Liver (tissue), 9 donors: Measurements from ENCODE around the gene RASL12. TPM values are rescaled to one million over a fixed set of nuclear protein-coding genes. Genes with fewer than 3 reads are reported as not detected.

Experiments
- DNase-seq: peaks from one replicate; pipeline ENCODE4 v3.0.0-alpha.2; 2017; ENCODE audit warnings: low spot score
- H3K27ac ChIP-seq, 2 donors: one replicate each; pipeline ENCODE4 v1.7.0; 2013; ENCODE audit warnings: inconsistent platforms in 2 of 2, low read length in 2 of 2, control low read depth in 1 of 2, low read depth in 1 of 2, mild to moderate bottlenecking in 1 of 2
- H3K27me3 ChIP-seq, 4 donors: one replicate each; pipeline versions ENCODE4 v1.6.1 to v1.7.0; 2013; ENCODE audit warnings: low read length in 3 of 4, inconsistent platforms in 1 of 4, mild to moderate bottlenecking in 1 of 4, moderate library complexity in 1 of 4; ENCODE audit not compliant: control insufficient read depth in 4 of 4, insufficient read depth in 4 of 4
- H3K36me3 ChIP-seq, 4 donors: one replicate each; pipeline versions ENCODE4 v1.6.1 to v1.7.0; 2013; ENCODE audit warnings: low read length in 3 of 4, mild to moderate bottlenecking in 3 of 4, low read depth in 1 of 4, moderate library complexity in 1 of 4; ENCODE audit not compliant: control insufficient read depth in 4 of 4, insufficient read depth in 3 of 4
- H3K4me1 ChIP-seq, 4 donors: one replicate each; pipeline versions ENCODE4 v1.6.1 to v1.7.0; 2013; ENCODE audit warnings: low read length in 3 of 4, mild to moderate bottlenecking in 3 of 4, moderate library complexity in 1 of 4; ENCODE audit not compliant: control insufficient read depth in 4 of 4, insufficient read depth in 4 of 4
- H3K4me3 ChIP-seq, 3 donors: one replicate each; pipeline versions ENCODE4 v1.6.1 to v1.7.0; 2013; ENCODE audit warnings: low read length in 3 of 3, control low read depth in 1 of 3, low read depth in 1 of 3, mild to moderate bottlenecking in 1 of 3
- H3K9ac ChIP-seq, 2 donors: one replicate each; pipeline ENCODE4 v1.7.0; 2013; ENCODE audit warnings: low read length in 2 of 2, mild to moderate bottlenecking in 2 of 2, moderate library complexity in 2 of 2, control low read depth in 1 of 2, low read depth in 1 of 2
- H3K9me3 ChIP-seq, 4 donors: one replicate each; pipeline versions ENCODE4 v1.6.1 to v1.7.0; 2013; ENCODE audit warnings: low read length in 3 of 4; ENCODE audit not compliant: control insufficient read depth in 4 of 4
- ATF3 ChIP-seq: IDR thresholded peaks from 2 replicates; pipeline ENCODE4 v1.6.1; 2016; ENCODE audit warnings: antibody characterized with exemption
- CTCF ChIP-seq: fragments of 150-350 bp; IDR thresholded peaks from 2 replicates; pipeline ENCODE4 v1.5.1; 2017; ENCODE audit warnings: improper control_type of control experiment, low read depth, low read length; ENCODE audit not compliant: missing input control
- EGR1 ChIP-seq, 2 donors: IDR thresholded peaks; 2 replicates each; pipeline ENCODE4 v1.6.1; 2016 to 2018; ENCODE audit warnings: antibody characterized with exemption in 2 of 2, low read depth in 2 of 2
- FOXA1 ChIP-seq: IDR thresholded peaks from 2 replicates; pipeline ENCODE4 v1.6.1; 2016; ENCODE audit warnings: antibody characterized with exemption
- GABPA ChIP-seq, 2 donors: IDR thresholded peaks in 1 of 2; conservative IDR thresholded peaks in 1 of 2; 2 replicates each; pipeline ENCODE4 v1.6.1; 2016; ENCODE audit warnings: antibody characterized with exemption in 2 of 2, mild to moderate bottlenecking in 1 of 2, moderate library complexity in 1 of 2
- HNF4A ChIP-seq, 2 donors: conservative IDR thresholded peaks; 2 replicates each; pipeline ENCODE4 v1.6.1; 2016; ENCODE audit warnings: antibody characterized with exemption in 2 of 2, mild to moderate bottlenecking in 2 of 2
- HNF4G ChIP-seq: IDR thresholded peaks from 2 replicates; pipeline ENCODE4 v1.6.1; 2016; ENCODE audit warnings: antibody characterized with exemption
- JUND ChIP-seq, 2 donors: IDR thresholded peaks; 2 replicates each; pipeline ENCODE4 v1.6.1; 2016; ENCODE audit warnings: antibody characterized with exemption in 2 of 2
- NR2F2 ChIP-seq: IDR thresholded peaks from 2 replicates; pipeline ENCODE4 v1.6.1; 2016; ENCODE audit warnings: antibody characterized with exemption
- RAD21 ChIP-seq, 2 donors: IDR thresholded peaks; 2 replicates each; pipeline ENCODE4 v1.6.1; 2016; ENCODE audit warnings: antibody characterized with exemption in 2 of 2, mild to moderate bottlenecking in 2 of 2
- SP1 ChIP-seq: IDR thresholded peaks from 2 replicates; pipeline ENCODE4 v1.6.1; 2018; ENCODE audit warnings: antibody characterized with exemption, mild to moderate bottlenecking
- YY1 ChIP-seq: IDR thresholded peaks from 2 replicates; pipeline ENCODE4 v1.6.1; 2016; ENCODE audit warnings: antibody characterized with exemption, mild to moderate bottlenecking
- ZBTB33 ChIP-seq: IDR thresholded peaks from 2 replicates; pipeline ENCODE4 v1.6.1; 2016; ENCODE audit warnings: antibody characterized with exemption
- WGBS: extraction: QIAGEN DNeasy Blood & Tissue Kit; methylation state at CpG from one replicate; pipeline ENCODE4 v1.1.7; 2013; 5-methylcytosine and 5-hydroxymethylcytosine counted together
- polyA plus RNA-seq, 2 donors: library from polyadenylated mRNA; stranded (reverse) in 1 of 2; unstranded in 1 of 2; fragments of 200-250 nt in 1 of 2; fragments of >200 nt in 1 of 2; fragmentation: Nextera tagmentation in 1 of 2; extraction: Ambion mirVana in 1 of 2; gene quantifications; one replicate each; pipeline versions ENCODE4 v1.2.1 to v1.2.3, GENCODE V29; 2013 to 2015
- total RNA-seq, 2 donors: library from RNA; depleted of rRNA; stranded (reverse); fragments of >200 nt; gene quantifications; one replicate each; pipeline ENCODE4 v1.2.3, GENCODE V29; 2014
- TF ChIP-seq, protein P1 (sequence below): IDR thresholded peaks from 2 replicates; pipeline ENCODE4 v1.6.1; 2016; ENCODE audit warnings: antibody characterized with exemption
- donor health status: healthy.
- donor health status: healthy.
- donor health status: healthy.
- donor health status: healthy.
- donor health status: healthy.

The RASL12 gene
- total and polyA plus RNA-seq, 4 donors = 0.50 to 0.92 (median 0.63) TPM

DNA sequence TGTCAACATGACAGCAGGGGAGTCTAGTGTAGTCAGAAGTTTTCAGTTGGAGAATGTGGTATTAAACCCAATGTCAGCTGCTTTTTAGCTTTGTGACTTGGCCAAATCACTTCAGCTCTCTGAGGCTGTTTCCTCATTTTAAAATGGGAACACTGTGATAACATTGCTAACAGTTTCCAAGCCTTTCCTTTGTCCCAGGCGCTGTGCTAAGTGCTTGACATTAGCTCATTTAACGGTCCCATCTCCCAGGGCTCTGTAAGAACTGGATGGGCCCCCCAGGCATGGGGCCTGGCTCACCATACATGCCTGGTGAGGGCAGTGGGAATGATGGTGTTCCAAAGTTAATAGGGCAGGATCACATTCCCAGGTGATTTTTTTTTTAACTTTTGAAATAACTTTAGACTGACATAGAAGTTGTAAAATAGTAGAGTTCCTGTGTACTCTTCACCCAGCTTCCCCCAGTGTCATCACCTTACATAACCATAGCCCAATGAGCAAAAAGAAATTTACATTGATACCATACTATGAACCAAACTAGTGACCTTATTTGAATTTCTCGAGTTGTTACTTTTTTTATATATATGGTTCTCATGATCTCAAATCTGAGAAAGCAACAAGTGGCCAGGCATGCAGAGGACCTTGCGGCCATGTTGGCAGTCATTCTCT, 7.7 kb downstream of the RASL12 start:
- 90% methylated on average over 4 of the region's 4 CpGs for WGBS
- no peaks in the 10 kb centered on the region for H3K36me3 ChIP-seq

GRCh38 chr15:65059369-65059750, 8.4 kb downstream of the RASL12 start:
- Histone ChIP-seq H3K4me3 (no peak overlapping the region), H3K27ac (no peak overlapping the region), H3K4me1 (peaks cover 0 to 11% (median 10%) of the 10 kb centered on the region in 4 donors), H3K27me3 (no peaks in the 10 kb centered on the region), H3K9ac (no peak overlapping the region), H3K36me3 (no peaks in the 10 kb centered on the region), H3K9me3 (no peaks in the 10 kb centered on the region)
- TF ChIP-seq RAD21 (IDR thresholded peaks at IDR 0.05) (no peak), JUND (IDR thresholded peaks at IDR 0.05) (no peak), ATF3 (no peak), NR2F2 (no peak)
- whole genome bisulfite sequencing = 91% methylated on average over 3 of the region's 3 CpGs
- no peak for DNase-seq

More for the DNA sequence above, 7.7 kb downstream of the RASL12 start:
- Histone ChIP-seq H3K4me3 (no peak overlapping the region), H3K4me1 (peaks cover 0 to 7% (median 6%) of the 10 kb centered on the region in 4 donors), H3K27me3 (no peaks in the 10 kb centered on the region), H3K27ac (no peak overlapping the region), H3K9me3 (no peaks in the 10 kb centered on the region), H3K9ac (no peak overlapping the region)
- TF ChIP-seq YY1 = no peak
- no peak for TF ChIP-seq EGR1 (IDR thresholded peaks at IDR 0.05; ENCODE audit: low read depth in 2 of 2)
- TF ChIP-seq HNF4G = no peak
- TF ChIP-seq ATF3 = no peak
- no peak for TF ChIP-seq CTCF
- TF ChIP-seq SP1 = no peak
- TF ChIP-seq, protein P1, sequence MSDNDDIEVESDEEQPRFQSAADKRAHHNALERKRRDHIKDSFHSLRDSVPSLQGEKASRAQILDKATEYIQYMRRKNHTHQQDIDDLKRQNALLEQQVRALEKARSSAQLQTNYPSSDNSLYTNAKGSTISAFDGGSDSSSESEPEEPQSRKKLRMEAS = no peak
- no peak for TF ChIP-seq ZBTB33
- no peak for TF ChIP-seq GABPA (IDR thresholded peaks at IDR 0.05 in 1 of 2, conservative IDR thresholded peaks at IDR 0.05 in 1 of 2)
- TF ChIP-seq FOXA1 = no peak
- no peak for TF ChIP-seq HNF4A (conservative IDR thresholded peaks at IDR 0.05)
- no peak for TF ChIP-seq NR2F2
- TF ChIP-seq RAD21 (IDR thresholded peaks at IDR 0.05) = no peak
- no peak for DNase-seq
